Endodermal cell (in vitro differentiated cells): ENCODE results near the gene TLR1. TPM values are rescaled to one million over a fixed set of nuclear protein-coding genes. Genes with fewer than 3 reads are reported as not detected.

Experiments used
- DNase-seq: peaks from one replicate; pipeline ENCODE4 v3.0.0-alpha.2; 2017
- H3K27ac ChIP-seq: 2 replicates; pipeline ENCODE4 v1.5.1; 2013; ENCODE audit warnings: mild to moderate bottlenecking, low read depth, low read length, moderate library complexity
- H3K27me3 ChIP-seq: 2 replicates; pipeline ENCODE4 v1.6.1; 2013; ENCODE audit warnings: mild to moderate bottlenecking, low read length, moderate library complexity; ENCODE audit not compliant: insufficient read depth, control insufficient read depth, poor library complexity, severe bottlenecking
- H3K36me3 ChIP-seq: 2 replicates; pipeline ENCODE4 v1.7.0; 2013; ENCODE audit warnings: mild to moderate bottlenecking, low read length, moderate library complexity; ENCODE audit not compliant: control insufficient read depth, insufficient read depth
- H3K4me1 ChIP-seq: one replicate; pipeline ENCODE4 v1.7.0; 2013; ENCODE audit warnings: low read length; ENCODE audit not compliant: control insufficient read depth, insufficient read depth
- H3K4me3 ChIP-seq: 2 replicates; pipeline ENCODE4 v1.5.1; 2013; ENCODE audit warnings: mild to moderate bottlenecking, low read length, moderate library complexity
- H3K9ac ChIP-seq: 2 replicates; pipeline ENCODE4 v1.6.1; 2013; ENCODE audit warnings: mild to moderate bottlenecking, low read length, moderate library complexity; ENCODE audit not compliant: poor library complexity, severe bottlenecking; ENCODE audit errors: extremely low read depth
- H3K9me3 ChIP-seq: 2 replicates; pipeline ENCODE4 v1.6.1; 2013; ENCODE audit warnings: mild to moderate bottlenecking, low read length, moderate library complexity; ENCODE audit not compliant: control insufficient read depth
- H3K27ac Mint-ChIP-seq: 2 replicates; pipeline ENCODE4 v1.8.0; 2020; ENCODE audit warnings: mixed read lengths
- H3K27me3 Mint-ChIP-seq: 2 replicates; pipeline ENCODE4 v1.8.0; 2021; ENCODE audit warnings: mild to moderate bottlenecking, mixed read lengths; ENCODE audit not compliant: insufficient read depth
- H3K36me3 Mint-ChIP-seq: 2 replicates; pipeline ENCODE4 v1.8.0; 2020; ENCODE audit warnings: low read depth, mixed read lengths
- H3K4me1 Mint-ChIP-seq: 2 replicates; pipeline ENCODE4 v1.8.0; 2020; ENCODE audit warnings: mixed read lengths
- H3K4me3 Mint-ChIP-seq: 2 replicates; pipeline ENCODE4 v1.8.0; 2020; ENCODE audit warnings: mild to moderate bottlenecking, moderate library complexity, mixed read lengths
- H3K9me3 Mint-ChIP-seq: 2 replicates; pipeline ENCODE4 v1.8.0; 2020; ENCODE audit warnings: mild to moderate bottlenecking, mixed read lengths
- WGBS, 2 experiments: methylation state at CpG; one replicate each; pipeline versions ENCODE4 v1.1.5 to v1.1.7; 2013; ENCODE audit warnings: missing lambda C conversion rate in 2 of 2, mixed read lengths in 1 of 2; ENCODE audit not compliant: insufficient coverage in 1 of 2, insufficient read length in 1 of 2; 5-methylcytosine and 5-hydroxymethylcytosine counted together
- total RNA-seq, 2 donors: library from RNA; stranded (reverse); fragmentation: NEBNext Ultra II Directional in 1 of 2; extraction: Animal tissue kit (Norgen Biotek cat#: 25700) in 1 of 2; gene quantifications; 2 replicates in 1 of 2; 3 replicates in 1 of 2; pipeline ENCODE4 v1.2.1, GENCODE V29; 2021
- TF ChIP-seq, protein P1 (sequence below): fragments of 200-600 bp; sonication (generic); conservative IDR thresholded peaks from 2 replicates; pipeline ENCODE4 v1.5.0; 2021; ENCODE audit warnings: antibody characterized with exemption, mild to moderate bottlenecking

Gene TLR1
- total RNA-seq, 2 donors from 2014 or later = 0.09 TPM; not detected in 1

- Mint-ChIP-seq H3K27ac (no peak overlapping the region), H3K4me3 (no peak overlapping the region), H3K36me3 (no peaks in the 10 kb centered on the region), H3K9me3 (peaks cover 9% of the 10 kb centered on the region), H3K4me1 (no peaks in the 10 kb centered on the region), H3K27me3 (peaks cover 4% of the 10 kb centered on the region)
- H3K36me3 ChIP-seq = no peaks in the 10 kb centered on the region
- H3K27me3 ChIP-seq = no peaks in the 10 kb centered on the region
- no peak for DNase-seq
- H3K27ac ChIP-seq = no peak overlapping the region
- no peak overlapping the region for H3K9ac ChIP-seq
- TF ChIP-seq, protein P1, sequence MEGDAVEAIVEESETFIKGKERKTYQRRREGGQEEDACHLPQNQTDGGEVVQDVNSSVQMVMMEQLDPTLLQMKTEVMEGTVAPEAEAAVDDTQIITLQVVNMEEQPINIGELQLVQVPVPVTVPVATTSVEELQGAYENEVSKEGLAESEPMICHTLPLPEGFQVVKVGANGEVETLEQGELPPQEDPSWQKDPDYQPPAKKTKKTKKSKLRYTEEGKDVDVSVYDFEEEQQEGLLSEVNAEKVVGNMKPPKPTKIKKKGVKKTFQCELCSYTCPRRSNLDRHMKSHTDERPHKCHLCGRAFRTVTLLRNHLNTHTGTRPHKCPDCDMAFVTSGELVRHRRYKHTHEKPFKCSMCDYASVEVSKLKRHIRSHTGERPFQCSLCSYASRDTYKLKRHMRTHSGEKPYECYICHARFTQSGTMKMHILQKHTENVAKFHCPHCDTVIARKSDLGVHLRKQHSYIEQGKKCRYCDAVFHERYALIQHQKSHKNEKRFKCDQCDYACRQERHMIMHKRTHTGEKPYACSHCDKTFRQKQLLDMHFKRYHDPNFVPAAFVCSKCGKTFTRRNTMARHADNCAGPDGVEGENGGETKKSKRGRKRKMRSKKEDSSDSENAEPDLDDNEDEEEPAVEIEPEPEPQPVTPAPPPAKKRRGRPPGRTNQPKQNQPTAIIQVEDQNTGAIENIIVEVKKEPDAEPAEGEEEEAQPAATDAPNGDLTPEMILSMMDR = no peak
- H3K4me1 ChIP-seq = no peaks in the 10 kb centered on the region
- no peak overlapping the region for H3K4me3 ChIP-seq
- WGBS, 2 experiments = 77 to 87% methylated on average over 2 to 5 of the region's 5 CpGs
- peaks cover 6% of the 10 kb centered on the region for H3K9me3 ChIP-seq
Observed at GRCh38 chr4:38818441-38818976, 13.9 kb upstream of the TLR1 start.

DNA sequence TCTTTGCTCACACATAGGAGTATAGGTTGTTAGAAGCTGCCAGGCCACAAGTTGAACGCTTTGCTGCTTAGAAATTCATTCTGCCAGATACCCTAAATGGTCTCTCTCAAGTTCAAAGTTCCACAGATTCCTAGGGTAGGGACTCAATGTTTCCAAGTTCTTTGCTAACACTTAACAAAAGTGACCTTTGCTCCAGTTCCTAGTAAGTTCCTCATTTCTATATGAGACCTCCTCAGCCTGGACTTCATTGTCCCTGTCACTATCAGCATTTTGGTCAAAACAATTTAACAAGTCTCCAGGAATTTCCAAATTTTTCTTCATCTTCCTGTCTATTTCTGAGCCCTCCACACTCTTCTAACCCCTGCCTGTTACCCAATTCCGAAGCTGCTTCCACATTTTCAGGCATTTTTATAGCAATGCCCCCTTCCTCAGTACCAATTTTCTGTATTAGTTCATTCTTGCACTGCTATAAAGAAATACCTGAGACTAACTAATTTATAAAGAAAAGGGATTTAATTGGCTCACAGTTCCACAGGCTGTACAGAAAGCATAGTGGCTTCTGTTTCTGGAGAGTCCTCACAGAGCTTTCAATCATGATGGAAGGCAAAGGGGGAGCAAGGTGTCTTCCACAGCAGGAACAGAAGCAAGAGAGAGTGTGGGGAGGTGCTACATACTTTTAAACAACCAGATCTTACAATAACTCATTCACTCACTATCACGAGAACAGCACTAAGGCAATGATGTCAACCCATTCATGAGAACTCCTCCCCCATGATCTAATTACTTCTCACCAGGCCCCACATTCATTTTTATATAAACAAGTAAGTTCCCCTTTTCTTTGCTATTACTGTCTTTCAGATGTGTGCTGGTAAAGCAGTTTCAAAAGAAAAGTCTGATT, 11.5 kb upstream of the TLR1 start:
- no peaks in the 10 kb centered on the region for H3K36me3 ChIP-seq
- no peak for DNase-seq
- H3K4me1 Mint-ChIP-seq = no peaks in the 10 kb centered on the region
- TF ChIP-seq, protein P1 = no peak
- no peak overlapping the region for H3K4me3 ChIP-seq
- H3K27ac ChIP-seq = no peak overlapping the region
- H3K4me3 Mint-ChIP-seq = no peak overlapping the region
- H3K27me3 ChIP-seq = no peaks in the 10 kb centered on the region
- H3K9me3 Mint-ChIP-seq = no peaks in the 10 kb centered on the region
- peaks cover 4% of the 10 kb centered on the region for H3K27me3 Mint-ChIP-seq
- no peaks in the 10 kb centered on the region for H3K4me1 ChIP-seq
- H3K27ac Mint-ChIP-seq = no peak overlapping the region
- no peak overlapping the region for H3K9ac ChIP-seq
- no peaks in the 10 kb centered on the region for H3K9me3 ChIP-seq
- 85 to 97% methylated on average over 3 of the region's 3 CpGs for WGBS, 2 experiments
- H3K36me3 Mint-ChIP-seq = no peaks in the 10 kb centered on the region

DNA sequence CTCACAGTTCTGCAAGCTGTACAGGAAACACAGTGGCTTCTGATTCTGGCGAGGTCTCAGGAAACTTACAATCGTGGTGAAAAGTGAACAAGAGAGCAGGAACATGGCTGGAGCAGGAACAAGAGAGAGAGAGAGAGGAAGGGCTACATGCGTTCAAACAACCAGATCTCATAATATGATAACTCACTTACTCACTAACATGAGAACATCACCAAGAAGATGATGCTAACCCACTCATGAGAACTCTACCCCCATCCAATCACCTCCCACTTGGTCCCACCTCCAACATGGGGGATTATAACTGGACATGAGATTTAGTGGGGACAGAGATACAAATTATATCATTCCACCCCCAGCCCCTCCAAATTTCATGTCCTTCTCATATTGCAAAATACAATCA, 9.8 kb upstream of the TLR1 start:
- Mint-ChIP-seq H3K27me3 (no peaks in the 10 kb centered on the region), H3K4me1 (no peaks in the 10 kb centered on the region), H3K36me3 (no peaks in the 10 kb centered on the region), H3K4me3 (no peak overlapping the region), H3K9me3 (no peaks in the 10 kb centered on the region), H3K27ac (no peak overlapping the region)
- Histone ChIP-seq H3K4me3 (no peak overlapping the region), H3K9ac (no peak overlapping the region), H3K36me3 (no peaks in the 10 kb centered on the region), H3K27ac (no peak overlapping the region), H3K4me1 (no peaks in the 10 kb centered on the region), H3K27me3 (no peaks in the 10 kb centered on the region), H3K9me3 (no peaks in the 10 kb centered on the region)
- 87% methylated on average over 3 of the region's 3 CpGs; no CpG with 5 or more reads in 1 of the 2 experiments for WGBS, 2 experiments
- DNase-seq = no peak
- TF ChIP-seq, protein P1 = no peak
